ENCODE data around the gene GAL3ST3. TPM values are rescaled to one million over a fixed set of nuclear protein-coding genes. Genes with fewer than 3 reads are reported as not detected.

GAL3ST3 gene
- polyA plus RNA-seq, 3 donors, result not detected

GRCh38 chr11:66006134-66006890 is 42.6 kb downstream of the GAL3ST3 start:
- TF ChIP-seq CTCF (IDR thresholded peaks at IDR 0.05), result no peak
- Histone ChIP-seq H2AFZ (ENCODE audit: insufficient read depth, low read depth, low read length, poor library complexity, severe bottlenecking) (no peak overlapping the region), H3K4me3 (replicated peaks in 1 of 3; ENCODE audit: low read depth in 2 of 3, low read length in 3 of 3) (no peak overlapping the region), H3K9ac (ENCODE audit: insufficient read depth, low read length, poor library complexity, severe bottlenecking) (no peak overlapping the region), H3K4me2 (replicated peaks; ENCODE audit: extremely low read depth, low read length, poor library complexity, severe bottlenecking) (no peak overlapping the region), H3K27me3 (ENCODE audit: control insufficient read depth in 2 of 2, insufficient read depth in 2 of 2, low read length in 2 of 2) (peaks cover 4 to 14% of the 10 kb centered on the region in 2 donors), H3K27ac (ENCODE audit: low read depth in 1 of 2, low read length in 2 of 2) (no peak overlapping the region), H3K36me3 (replicated peaks in 1 of 2; ENCODE audit: control insufficient read depth in 1 of 2, insufficient read depth in 2 of 2, low read length in 2 of 2) (peaks cover 10 to 26% of the 10 kb centered on the region in 2 donors), H3K79me2 (ENCODE audit: insufficient read depth, low read length) (peaks cover 24% of the 10 kb centered on the region), H3K9me3 (replicated peaks in 1 of 2; ENCODE audit: control insufficient read depth in 1 of 2, insufficient read depth in 1 of 2, low read length in 2 of 2) (no peaks in the 10 kb centered on the region), H3K4me1 (ENCODE audit: control insufficient read depth in 1 of 2, insufficient read depth in 2 of 2, low read length in 2 of 2) (peaks cover 12 to 16% of the 10 kb centered on the region in 2 donors), H4K20me1 (ENCODE audit: insufficient read depth, low read length) (peaks cover 5% of the 10 kb centered on the region)
- no peak overlapping the region for H3K4me3 Mint-ChIP-seq
- peak overlapping the region in 2 of 7 donors; percentile 10 to 12 for H3K27ac Mint-ChIP-seq
- 91% methylated on average over 12 of the region's 13 CpGs for WGBS (ENCODE audit: insufficient coverage)
- peaks cover 13 to 20% (median 20%) of the 10 kb centered on the region in 3 donors for H3K27me3 Mint-ChIP-seq (ENCODE audit: low read depth in 3 of 3)
- intact Hi-C loops (cut with micrococcal nuclease), result no loop called here
- DNase-seq, result no peak
- peaks cover 11 to 30% of the 10 kb centered on the region in 2 donors for H3K36me3 Mint-ChIP-seq
- peaks cover 0 to 2% (median 0%) of the 10 kb centered on the region in 7 donors for H3K9me3 Mint-ChIP-seq
- peaks cover 12% of the 10 kb centered on the region for H3K4me1 Mint-ChIP-seq

GRCh38 chr11:66004186-66004585 is 44.8 kb downstream of the GAL3ST3 start:
- H3K79me2 ChIP-seq (ENCODE audit: insufficient read depth, low read length), result peaks cover 44% of the 10 kb centered on the region
- intact Hi-C loops (cut with micrococcal nuclease), result loop anchor here in 1 of 2 donors (5.0 kb wide), 1 partner anchor 42 kb away; the partner anchor contains the start of gene SART1
- peaks cover 16 to 27% of the 10 kb centered on the region in 2 donors for H3K4me1 ChIP-seq (ENCODE audit: control insufficient read depth in 1 of 2, insufficient read depth in 2 of 2, low read length in 2 of 2)
- H3K4me2 ChIP-seq (replicated peaks; ENCODE audit: extremely low read depth, low read length, poor library complexity, severe bottlenecking), result no peak overlapping the region
- Mint-ChIP-seq H3K36me3 (peaks cover 21 to 43% of the 10 kb centered on the region in 2 donors), H3K27me3 (ENCODE audit: low read depth in 3 of 3) (peaks cover 0 to 2% (median 0%) of the 10 kb centered on the region in 3 donors), H3K4me1 (peaks cover 21% of the 10 kb centered on the region), H3K27ac (peak overlapping the region in 1 of 7 donors; percentile 69), H3K4me3 (no peak overlapping the region), H3K9me3 (no peaks in the 10 kb centered on the region)
- H4K20me1 ChIP-seq (ENCODE audit: insufficient read depth, low read length), result peaks cover 18% of the 10 kb centered on the region
- no peak overlapping the region for H3K4me3 ChIP-seq (replicated peaks in 1 of 3; ENCODE audit: low read depth in 2 of 3, low read length in 3 of 3)
- WGBS (ENCODE audit: insufficient coverage), result 91% methylated on average over 3 of the region's 4 CpGs
- H3K9me3 ChIP-seq (replicated peaks in 1 of 2; ENCODE audit: control insufficient read depth in 1 of 2, insufficient read depth in 1 of 2, low read length in 2 of 2), result no peaks in the 10 kb centered on the region
- no peak for TF ChIP-seq CTCF (IDR thresholded peaks at IDR 0.05)
- H3K27me3 ChIP-seq (ENCODE audit: control insufficient read depth in 2 of 2, insufficient read depth in 2 of 2, low read length in 2 of 2), result no peaks in the 10 kb centered on the region
- H3K9ac ChIP-seq (ENCODE audit: insufficient read depth, low read length, poor library complexity, severe bottlenecking), result no peak overlapping the region
- H3K27ac ChIP-seq (ENCODE audit: low read depth in 1 of 2, low read length in 2 of 2), result no peak overlapping the region
- no peak overlapping the region for H2AFZ ChIP-seq (ENCODE audit: insufficient read depth, low read depth, low read length, poor library complexity, severe bottlenecking)
- no peak for DNase-seq
- peaks cover 21 to 39% of the 10 kb centered on the region in 2 donors for H3K36me3 ChIP-seq (replicated peaks in 1 of 2; ENCODE audit: control insufficient read depth in 1 of 2, insufficient read depth in 2 of 2, low read length in 2 of 2)
